ENCODE data around the gene ABHD15. TPM values are rescaled to one million over a fixed set of nuclear protein-coding genes. Genes with fewer than 3 reads are reported as not detected.

ABHD15 gene
- total and polyA plus RNA-seq, 7 experiments from 2014 or later: 3.1 to 17.6 (median 9.9) TPM

- Mint-ChIP-seq H3K27me3 (no peaks in the 10 kb centered on the region), H3K27ac (no peak overlapping the region), H3K4me1 (peaks cover 17 to 21% (median 17%) of the 10 kb centered on the region in 7 donors), H3K4me3 (no peak overlapping the region), H3K36me3 (peaks cover 0 to 8% (median 0%) of the 10 kb centered on the region in 5 donors), H3K9me3 (peaks cover 0 to 3% (median 0%) of the 10 kb centered on the region in 11 donors)
- H3K27me3 ChIP-seq (ENCODE audit: control insufficient read depth in 2 of 2, insufficient read depth in 2 of 2, low read length in 2 of 2): no peaks in the 10 kb centered on the region
- H3K9me3 ChIP-seq (ENCODE audit: control insufficient read depth in 2 of 3, low read length in 3 of 3): no peaks in the 10 kb centered on the region
- CTCF ChIA-PET: interaction anchor here (0.8 to 1.7 kb wide), 2 partner anchors 188 to 203 kb away, joined by 3 to 9 read pairs; no protein-coding TSS in a partner anchor
- H3K36me3 ChIP-seq (ENCODE audit: control insufficient read depth in 2 of 3, insufficient read depth in 3 of 3, low read length in 3 of 3): peaks cover 0 to 45% (median 4%) of the 10 kb centered on the region in 3 experiments
- POLR2A ChIA-PET: interaction anchor here (0.6 to 1.2 kb wide), 3 partner anchors 10 to 359 kb away, joined by 3 to 5 read pairs (median 3); no protein-coding TSS in a partner anchor
- no peak overlapping the region for H3K4me3 ChIP-seq (ENCODE audit: low read length)
- no peak overlapping the region for H3K27ac ChIP-seq (ENCODE audit: low read depth, low read length)
- intact Hi-C loops (cut with micrococcal nuclease): no loop called here
- ATAC-seq (no peak), DNase-seq (peak in 1 of 9 donors; percentile 19)
- peaks cover 3 to 7% of the 10 kb centered on the region in 2 donors for H3K4me1 ChIP-seq (ENCODE audit: control insufficient read depth in 2 of 2, insufficient read depth in 2 of 2, low read length in 2 of 2)
These were observed 5.2 kb upstream of the ABHD15 start for GRCh38 chr17:29571883-29572681.

DNA sequence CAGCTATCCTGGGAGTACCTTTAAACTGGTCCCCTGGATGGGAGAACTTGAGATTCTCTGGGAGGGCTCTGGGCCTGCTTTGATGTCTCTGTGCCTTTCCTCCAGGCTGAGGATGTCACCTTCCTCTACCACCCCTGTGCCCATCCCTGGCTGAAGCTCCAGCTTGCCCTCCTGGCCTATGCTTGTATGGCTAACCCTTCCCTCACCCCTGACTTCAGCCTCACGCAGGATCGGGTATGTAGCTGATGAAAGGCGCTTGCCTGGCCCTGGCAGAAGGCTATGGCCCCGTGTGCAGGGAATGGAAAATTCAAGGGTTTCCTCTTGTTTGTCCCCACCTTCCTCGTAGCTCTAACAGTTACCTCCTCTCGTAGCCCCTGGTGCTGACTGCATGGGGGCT is 4.6 kb upstream of the ABHD15 start:
- H3K36me3 ChIP-seq (ENCODE audit: control insufficient read depth in 2 of 3, insufficient read depth in 3 of 3, low read length in 3 of 3): peaks cover 0 to 39% (median 4%) of the 10 kb centered on the region in 3 experiments
- H3K36me3 Mint-ChIP-seq: peaks cover 0 to 8% (median 0%) of the 10 kb centered on the region in 5 donors
- H3K4me1 Mint-ChIP-seq: peaks cover 17 to 21% (median 17%) of the 10 kb centered on the region in 7 donors
- H3K27ac Mint-ChIP-seq: peak overlapping the region in 1 of 9 donors; percentile 59
- CTCF ChIA-PET: interaction anchor here (0.6 to 2.9 kb wide), 3 partner anchors 8 to 19 kb away, joined by 3 to 12 read pairs (median 6); no protein-coding TSS in a partner anchor
- H3K27me3 Mint-ChIP-seq: no peaks in the 10 kb centered on the region
- H3K27me3 ChIP-seq (ENCODE audit: control insufficient read depth in 2 of 2, insufficient read depth in 2 of 2, low read length in 2 of 2): no peaks in the 10 kb centered on the region
- peaks cover 3 to 7% of the 10 kb centered on the region in 2 donors for H3K4me1 ChIP-seq (ENCODE audit: control insufficient read depth in 2 of 2, insufficient read depth in 2 of 2, low read length in 2 of 2)
- POLR2A ChIA-PET: interaction anchor here (6.0 kb wide), 1 partner anchor 44 kb away, joined by 59 read pairs; no protein-coding TSS in a partner anchor
- no peak overlapping the region for H3K4me3 Mint-ChIP-seq
- no peak overlapping the region for H3K4me3 ChIP-seq (ENCODE audit: low read length)
- intact Hi-C loops (cut with micrococcal nuclease): no loop called here
- DNase-seq: no peak
- ATAC-seq: no peak
- peaks cover 0 to 3% (median 0%) of the 10 kb centered on the region in 11 donors for H3K9me3 Mint-ChIP-seq
- H3K9me3 ChIP-seq (ENCODE audit: control insufficient read depth in 2 of 3, low read length in 3 of 3): no peaks in the 10 kb centered on the region
- no peak overlapping the region for H3K27ac ChIP-seq (ENCODE audit: low read depth, low read length)

- CTCF ChIA-PET: interaction anchor here (1.2 to 2.9 kb wide), 4 partner anchors 10 to 47 kb away, joined by 3 to 12 read pairs (median 8); no protein-coding TSS in a partner anchor
- intact Hi-C loops (cut with micrococcal nuclease): no loop called here
- POLR2A ChIA-PET: interaction anchor here (0.6 to 6.0 kb wide), 3 partner anchors 9 to 908 kb away, joined by 3 to 59 read pairs (median 4); no protein-coding TSS in a partner anchor
- Mint-ChIP-seq H3K4me3 (peak overlapping the region; percentile 17 to 65 (median 42)), H3K36me3 (peaks cover 0 to 8% (median 0%) of the 10 kb centered on the region in 5 donors), H3K4me1 (peaks cover 23 to 28% (median 24%) of the 10 kb centered on the region in 7 donors), H3K27ac (peak overlapping the region in 8 of 9 donors; percentile 12 to 79 (median 52)), H3K27me3 (no peaks in the 10 kb centered on the region), H3K9me3 (peaks cover 0 to 3% (median 0%) of the 10 kb centered on the region in 11 donors)
- Histone ChIP-seq H3K36me3 (ENCODE audit: control insufficient read depth in 2 of 3, insufficient read depth in 3 of 3, low read length in 3 of 3) (peaks cover 0 to 30% (median 4%) of the 10 kb centered on the region in 3 experiments), H3K27ac (ENCODE audit: low read depth, low read length) (no peak overlapping the region), H3K4me1 (ENCODE audit: control insufficient read depth in 2 of 2, insufficient read depth in 2 of 2, low read length in 2 of 2) (peaks cover 9 to 12% of the 10 kb centered on the region in 2 donors), H3K4me3 (ENCODE audit: low read length) (no peak overlapping the region), H3K9me3 (ENCODE audit: control insufficient read depth in 2 of 3, low read length in 3 of 3) (no peaks in the 10 kb centered on the region), H3K27me3 (ENCODE audit: control insufficient read depth in 2 of 2, insufficient read depth in 2 of 2, low read length in 2 of 2) (no peaks in the 10 kb centered on the region)
- DNase-seq: no peak
- ATAC-seq: no peak
These were observed 3.7 kb upstream of the ABHD15 start for GRCh38 chr17:29570521-29570920.

DNA sequence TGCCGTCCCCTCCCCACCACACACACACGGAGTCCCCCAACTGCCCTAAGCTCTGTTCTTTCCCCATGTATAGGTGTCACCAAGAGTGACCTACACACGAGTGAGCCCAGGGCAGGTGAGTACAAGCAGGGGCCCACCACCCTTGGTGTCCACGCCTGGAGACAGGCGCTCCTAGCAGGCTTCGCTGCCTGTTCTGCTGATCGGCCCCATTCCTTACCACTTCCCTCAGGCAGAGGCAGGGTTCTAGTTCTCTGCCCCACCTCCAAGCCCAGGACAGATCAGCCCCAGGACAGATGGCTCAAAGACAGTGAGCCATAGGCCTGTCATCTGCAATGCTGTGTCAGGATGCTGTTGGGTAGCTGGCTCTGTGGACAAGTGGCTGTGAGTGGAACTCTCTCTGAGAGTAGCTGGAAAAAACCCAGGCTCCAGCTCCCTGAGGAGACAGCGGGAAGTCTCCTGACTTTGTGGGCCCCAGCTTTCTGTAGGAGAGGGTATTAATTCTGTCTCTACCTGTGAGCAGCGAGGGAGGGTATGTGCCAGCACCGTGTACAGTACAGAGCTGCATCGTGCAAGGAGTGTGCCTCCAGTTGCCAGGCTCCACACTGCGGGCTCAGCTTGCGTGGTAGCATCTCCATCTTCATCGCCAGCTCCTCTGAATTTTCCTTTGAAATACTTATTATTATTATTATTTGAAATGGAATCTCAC is 2.6 kb upstream of the ABHD15 start:
- peaks cover 12 to 23% of the 10 kb centered on the region in 2 donors for H3K4me1 ChIP-seq (ENCODE audit: control insufficient read depth in 2 of 2, insufficient read depth in 2 of 2, low read length in 2 of 2)
- peak overlapping the region in 8 of 9 donors; percentile 67 to 90 (median 83) for H3K27ac Mint-ChIP-seq
- peak overlapping the region; percentile 66 for H3K4me3 ChIP-seq (ENCODE audit: low read length)
- H3K36me3 Mint-ChIP-seq: peaks cover 0 to 4% (median 0%) of the 10 kb centered on the region in 5 donors
- ATAC-seq (no peak), DNase-seq (no peak)
- no peaks in the 10 kb centered on the region for H3K9me3 ChIP-seq (ENCODE audit: control insufficient read depth in 2 of 3, low read length in 3 of 3)
- peaks cover 0 to 18% (median 4%) of the 10 kb centered on the region in 3 experiments for H3K36me3 ChIP-seq (ENCODE audit: control insufficient read depth in 2 of 3, insufficient read depth in 3 of 3, low read length in 3 of 3)
- intact Hi-C loops (cut with micrococcal nuclease): loop anchor here (2.0 to 10.0 kb wide), 6 partner anchors 191 to 922 kb away; partner anchors contain the start of genes PHF12 (in 2 of the 2), BLTP2 (in 1 of the 2), NUFIP2 (in 1 of the 2) and SSH2 (in 1 of the 2)
- peaks cover 0 to 3% (median 0%) of the 10 kb centered on the region in 11 donors for H3K9me3 Mint-ChIP-seq
- peaks cover 24 to 36% (median 25%) of the 10 kb centered on the region in 7 donors for H3K4me1 Mint-ChIP-seq
- H3K27me3 ChIP-seq (ENCODE audit: control insufficient read depth in 2 of 2, insufficient read depth in 2 of 2, low read length in 2 of 2): no peaks in the 10 kb centered on the region
- no peaks in the 10 kb centered on the region for H3K27me3 Mint-ChIP-seq
- H3K27ac ChIP-seq (ENCODE audit: low read depth, low read length): peak overlapping the region; percentile 68
- H3K4me3 Mint-ChIP-seq: peak overlapping the region; percentile 84 to 99 (median 90)
- ChIA-PET CTCF (interaction anchor here (0.5 to 2.9 kb wide), 9 partner anchors 8 to 170 kb away, joined by 3 to 12 read pairs (median 4); partner anchors contain the start of gene ANKRD13B), POLR2A (interaction anchor here (0.9 to 6.0 kb wide), 7 partner anchors 8 to 360 kb away, joined by 3 to 59 read pairs (median 4); partner anchors contain the start of gene SSH2)

DNA sequence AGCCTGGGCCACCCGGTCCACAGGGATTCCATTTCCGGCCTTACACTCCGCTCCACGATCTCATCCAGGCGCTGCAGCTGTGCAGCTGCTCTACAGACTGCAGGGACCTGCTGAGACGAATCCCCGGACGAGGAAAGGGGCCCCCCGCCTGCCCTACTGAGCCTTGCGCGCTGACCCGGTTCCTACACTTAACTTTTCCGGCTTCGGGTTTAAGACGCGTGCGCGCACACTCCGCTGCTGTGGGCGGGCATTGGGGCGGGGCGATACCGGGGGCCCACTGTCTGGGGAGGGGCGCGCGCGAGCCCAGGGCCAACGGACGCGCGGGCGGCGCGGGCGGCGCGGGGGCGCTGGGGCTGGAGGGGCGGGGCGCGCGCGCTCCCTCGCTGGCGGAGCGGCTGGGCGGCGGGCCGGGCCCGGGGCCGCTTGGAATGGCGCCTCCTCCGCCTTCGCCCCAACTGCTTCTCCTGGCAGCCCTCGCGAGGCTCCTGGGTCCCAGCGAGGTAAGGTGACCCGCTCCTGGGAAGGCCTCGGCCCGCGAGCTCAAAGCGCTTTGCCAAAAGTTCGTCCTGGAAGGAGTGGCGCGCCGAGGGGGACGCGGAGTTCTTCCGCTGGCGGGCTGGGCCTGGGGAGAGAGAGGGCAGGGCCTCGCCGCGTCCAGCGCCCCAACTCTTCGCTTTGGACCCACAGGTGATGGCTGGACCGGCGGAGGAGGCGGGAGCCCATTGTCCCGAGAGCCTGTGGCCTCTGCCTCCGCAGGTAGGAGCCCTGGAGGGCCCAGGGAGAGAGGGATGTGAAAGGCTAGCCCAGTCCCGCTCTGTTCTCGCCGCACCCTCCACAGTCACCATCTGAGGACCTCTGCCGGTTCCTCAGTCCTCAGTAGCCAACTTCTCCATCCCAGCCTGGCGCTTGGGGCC is 1.8 kb upstream of the ABHD15 start, which contains the start of gene TP53I13:
Gene TP53I13, plus strand, starts transcription at position 371 of the 914 bp plus-strand sequence. Its CDS starts 58 bp downstream, at position 429.
- ATAC-seq (peak; percentile 81), DNase-seq (peak; percentile 65 to 90 (median 81))
- CTCF ChIA-PET: interaction anchor here (0.5 to 2.9 kb wide), 9 partner anchors 9 to 358 kb away, joined by 3 to 12 read pairs (median 3); partner anchors contain the start of gene ANKRD13B
- Histone ChIP-seq H3K9me3 (ENCODE audit: control insufficient read depth in 2 of 3, low read length in 3 of 3) (no peaks in the 10 kb centered on the region), H3K27me3 (ENCODE audit: control insufficient read depth in 2 of 2, insufficient read depth in 2 of 2, low read length in 2 of 2) (no peaks in the 10 kb centered on the region), H3K27ac (ENCODE audit: low read depth, low read length) (peak within 1 kb of the TSS; percentile 78), H3K36me3 (ENCODE audit: control insufficient read depth in 2 of 3, insufficient read depth in 3 of 3, low read length in 3 of 3) (peaks cover 0 to 10% (median 0%) of the 10 kb centered on the region in 3 experiments), H3K4me1 (ENCODE audit: control insufficient read depth in 2 of 2, insufficient read depth in 2 of 2, low read length in 2 of 2) (peaks cover 12 to 30% of the 10 kb centered on the region in 2 donors), H3K4me3 (ENCODE audit: low read length) (peak within 1 kb of the TSS; percentile 89)
- POLR2A ChIA-PET: interaction anchor here (0.5 to 6.0 kb wide), 10 partner anchors 9 to 361 kb away, joined by 3 to 59 read pairs (median 3); partner anchors contain the start of gene SSH2
- Mint-ChIP-seq H3K9me3 (peaks cover 0 to 3% (median 0%) of the 10 kb centered on the region in 11 donors), H3K36me3 (peaks cover 0 to 7% (median 0%) of the 10 kb centered on the region in 5 donors), H3K27ac (peak within 1 kb of the TSS; percentile 82 to 97 (median 92)), H3K4me1 (peaks cover 21 to 42% (median 32%) of the 10 kb centered on the region in 7 donors), H3K4me3 (peak within 1 kb of the TSS; percentile 88 to 99 (median 95)), H3K27me3 (no peaks in the 10 kb centered on the region)
- intact Hi-C loops (cut with micrococcal nuclease): loop anchor here (1.0 to 10.0 kb wide), 13 partner anchors 12 to 921 kb away; partner anchors contain the start of genes GIT1 (in 2 of the 2), PHF12 (in 2 of the 2), TAOK1 (in 2 of the 2) and BLTP2 (in 1 of the 2)
